ENCODE results near the gene HSPB2. TPM values are rescaled to one million over a fixed set of nuclear protein-coding genes. Genes with fewer than 3 reads are reported as not detected.

Gene HSPB2
- total and polyA plus RNA-seq, 2 of the 8 experiments (the other 6 are each of a cell fraction or from before 2014, with no cell fraction given), result 0.32 to 0.86 TPM

GRCh38 chr11:111944651-111945051 lies 32.1 kb downstream of the HSPB2 start:
- no peak overlapping the region for H3K14ac ChIP-seq (ENCODE audit: insufficient read length)
- DNase-seq (ENCODE audit: low read depth in 1 of 2, low spot score in 2 of 2), result no peak
- H3K9ac ChIP-seq (replicated peaks in 1 of 4; ENCODE audit: extremely low read depth in 1 of 4, low read depth in 3 of 4, low read length in 3 of 4), result no peak overlapping the region
- no peak overlapping the region for H4K91ac ChIP-seq (replicated peaks; ENCODE audit: insufficient read length, low read length)
- H3K36me3 ChIP-seq (ENCODE audit: control insufficient read depth in 2 of 4, insufficient read depth in 4 of 4, low read length in 3 of 4), result peaks cover 0 to 3% (median 0%) of the 10 kb centered on the region in 4 experiments; a peak in 1 of 8 replicates
- no peaks in the 10 kb centered on the region for H3K27me3 ChIP-seq (replicated peaks in 1 of 4; ENCODE audit: control insufficient read depth in 3 of 4, extremely low read depth in 1 of 4, insufficient read depth in 3 of 4, low read length in 3 of 4)
- no peaks in the 10 kb centered on the region for H4K20me1 ChIP-seq (replicated peaks in 1 of 2; ENCODE audit: control insufficient read depth in 1 of 2, insufficient read depth in 2 of 2, low read length in 2 of 2)
- H3K23me2 ChIP-seq (ENCODE audit: low read depth, low read length), result no peaks in the 10 kb centered on the region; the same call in 1 of the 2 replicates
- no peak overlapping the region for H3K4me3 ChIP-seq (ENCODE audit: extremely low read depth in 1 of 4, insufficient read depth in 2 of 4, low read depth in 3 of 4, low read length in 4 of 4)
- TF ChIP-seq KDM1A (IDR thresholded peaks at IDR 0.05; ENCODE audit: borderline replicate concordance, low read length), result no peak
- no peak for TF ChIP-seq EGR1 (IDR thresholded peaks at IDR 0.05; ENCODE audit: borderline replicate concordance, low read depth, low read length)
- TF ChIP-seq CTBP2 (IDR thresholded peaks at IDR 0.05; ENCODE audit: borderline replicate concordance, insufficient read depth, insufficient read length, low read length), result no peak
- TF ChIP-seq KDM5A (IDR thresholded peaks at IDR 0.05; ENCODE audit: low read length), result no peak
- TF ChIP-seq CBX5 (IDR thresholded peaks at IDR 0.05; ENCODE audit: low read depth, low read length), result no peak
- TF ChIP-seq HDAC2 (IDR thresholded peaks at IDR 0.05; ENCODE audit: borderline replicate concordance in 1 of 2, low read depth in 2 of 2, low read length in 2 of 2), result no peak
- TF ChIP-seq POLR2AphosphoS5 (IDR thresholded peaks at IDR 0.05; ENCODE audit: low read depth, low read length), result no peak
- no peak for TF ChIP-seq TCF12 (IDR thresholded peaks at IDR 0.05; ENCODE audit: low read depth, low read length)
- H3K23ac ChIP-seq (ENCODE audit: insufficient read length), result no peak overlapping the region
- no peak overlapping the region for H4K8ac ChIP-seq (ENCODE audit: extremely low read depth, insufficient read depth, low read length)
- no peak overlapping the region for H2BK15ac ChIP-seq (ENCODE audit: low read length)
- H2BK20ac ChIP-seq (ENCODE audit: low read length), result no peak overlapping the region
- H3K4me2 ChIP-seq (ENCODE audit: insufficient read depth in 1 of 2, low read depth in 2 of 2, low read length in 2 of 2), result no peak overlapping the region
- ChIA-PET POLR2A (ENCODE audit: partially characterized antibody) (interaction anchor here (1.1 kb wide), 1 partner anchor 32 kb away, joined by 3 read pairs; no protein-coding TSS in a partner anchor), CTCF (ENCODE audit: partially characterized antibody) (interaction anchor here (1.3 to 25.5 kb wide), 5 partner anchors 8 to 66 kb away, joined by 4 to 565 read pairs (median 4); no protein-coding TSS in a partner anchor)
- H3K4me1 ChIP-seq (replicated peaks in 1 of 4; ENCODE audit: control insufficient read depth in 3 of 4, insufficient read depth in 4 of 4, low read length in 3 of 4), result peaks cover 0 to 2% (median 0%) of the 10 kb centered on the region in 4 experiments; a peak in 1 of 7 replicates
- H2AK5ac ChIP-seq (ENCODE audit: low read depth, low read length), result no peak overlapping the region
- H3K4ac ChIP-seq (replicated peaks; ENCODE audit: insufficient read length, low read depth, low read length), result no peak overlapping the region
- no peak overlapping the region for H2BK120ac ChIP-seq (replicated peaks; ENCODE audit: low read depth, low read length)
- H2AFZ ChIP-seq (ENCODE audit: low read length), result no peak overlapping the region
- H2BK12ac ChIP-seq (ENCODE audit: low read depth, low read length), result no peak overlapping the region
- no peak overlapping the region for H4K5ac ChIP-seq (ENCODE audit: insufficient read length, low read depth, low read length)
- H3K18ac ChIP-seq (ENCODE audit: extremely low read depth, low read length), result no peak overlapping the region
- H3K79me1 ChIP-seq (ENCODE audit: low read depth, low read length), result 0 out of 2 replicates have a peak, but pooled peaks cover 2% of the 10 kb centered on the region
- no peak overlapping the region for H3K27ac ChIP-seq (ENCODE audit: low read depth, low read length)
- H3K56ac ChIP-seq (replicated peaks; ENCODE audit: insufficient read length, low read depth, low read length), result no peak overlapping the region
- no peak overlapping the region for H2BK5ac ChIP-seq (ENCODE audit: low read depth, low read length)
- no peak for FAIRE-seq
- peaks cover 0 to 5% of the 10 kb centered on the region in 2 experiments; a peak in 2 of 4 replicates for H3K79me2 ChIP-seq (ENCODE audit: control insufficient read depth in 1 of 2, insufficient read depth in 2 of 2, low read length in 2 of 2)
- 85% methylated on average over 5 of the region's 5 CpGs; no CpG with 5 or more reads in 1 of the 2 experiments for WGBS, 2 experiments (ENCODE audit: extremely low coverage in 1 of 2, insufficient coverage in 1 of 2, insufficient read length in 1 of 2, insufficient replicate concordance in 2 of 2, low coverage in 1 of 2, low lambda C conversion rate in 2 of 2, missing lambda C conversion rate in 1 of 2)
- no peaks in the 10 kb centered on the region for H3K9me3 ChIP-seq (ENCODE audit: insufficient read depth in 2 of 2, low read depth in 1 of 2, low read length in 1 of 2)
